Transverse colon (tissue), 4 donors: ENCODE measurements around the gene PRPF39. TPM values are rescaled to one million over a fixed set of nuclear protein-coding genes. Genes with fewer than 3 reads are reported as not detected.

Source experiments
- DNase-seq: peaks from one replicate; pipeline ENCODE4 v3.0.0-alpha.2; 2019
- H3K27ac ChIP-seq, 4 donors: fragments of 200-600 bp; sonication (generic); 2 replicates each; pipeline ENCODE4 v1.5.1; 2016 to 2018; ENCODE audit warnings: inconsistent platforms in 4 of 4
- H3K27me3 ChIP-seq: fragments of 200-600 bp; sonication (generic); 2 replicates; pipeline ENCODE4 v1.5.1; 2017; ENCODE audit warnings: inconsistent platforms
- H3K36me3 ChIP-seq, 4 donors: fragments of 200-600 bp; sonication (generic); 2 replicates each; pipeline ENCODE4 v1.5.1; 2017 to 2019; ENCODE audit warnings: inconsistent platforms in 4 of 4
- H3K4me1 ChIP-seq, 4 donors: fragments of 200-600 bp; sonication (generic); 2 replicates each; pipeline ENCODE4 v1.5.1; 2017 to 2020; ENCODE audit warnings: inconsistent platforms in 4 of 4
- H3K4me3 ChIP-seq, 4 donors: fragments of 200-600 bp; sonication (generic); 1 replicate in 1 of 4; 2 replicates in 3 of 4; pipeline versions ENCODE4 v1.5.1 to v1.6.1; 2017 to 2019; ENCODE audit warnings: inconsistent platforms in 4 of 4
- H3K9me3 ChIP-seq, 2 donors: fragments of 200-600 bp; sonication (generic); 2 replicates each; pipeline ENCODE4 v1.5.1; 2017 to 2019; ENCODE audit warnings: inconsistent platforms in 2 of 2
- CTCF ChIP-seq, 5 experiments: fragments of 200-600 bp in 3 of 5; fragments of 450-650 bp in 2 of 5; sonication (generic) in 3 of 5; IDR thresholded peaks; 1 replicate in 2 of 5; 2 replicates in 3 of 5; pipeline ENCODE4 v1.5.1; 2016 to 2017; ENCODE audit warnings: antibody characterized with exemption in 5 of 5, inconsistent platforms in 3 of 5, mild to moderate bottlenecking in 2 of 5, moderate library complexity in 1 of 5
- EP300 ChIP-seq: sonication (generic); formaldehyde crosslinking; IDR thresholded peaks from one replicate; pipeline ENCODE4 v1.6.1; 2017; ENCODE audit warnings: antibody characterized with exemption, low read depth
- POLR2A ChIP-seq: fragments of 450-650 bp; IDR thresholded peaks from one replicate; pipeline ENCODE4 v1.6.1; 2016; ENCODE audit warnings: antibody characterized with exemption, mild to moderate bottlenecking, moderate library complexity
- POLR2AphosphoS5 ChIP-seq, 3 donors: sonication (generic); formaldehyde crosslinking; IDR thresholded peaks; one replicate each; pipeline ENCODE4 v1.6.1; 2016; ENCODE audit warnings: antibody characterized with exemption in 3 of 3
- WGBS, 2 donors: methylation state at CpG; one replicate each; pipeline ENCODE4 v1.1.5; 2018; ENCODE audit warnings: low coverage in 1 of 2; 5-methylcytosine and 5-hydroxymethylcytosine counted together
- in situ Hi-C, 4 donors: fragments of 200-750 bp; cut with MboI; loops; one replicate each; pipeline versions ENCODE4 v1.15.0 to v1.15.1; 2017; ENCODE audit warnings: low sequenced_read_pairs in 3 of 4, low pct_ligation_motif_present in 1 of 4, low pct_unique_long_range_greater_than_20kb in 1 of 4
- intact Hi-C: fragments of 100-400 bp; cut with DNase I; formaldehyde crosslinking; loops from one replicate; pipeline ENCODE4 v1.15.1; 2023; ENCODE audit warnings: low total_unique reads
- total RNA-seq, 4 donors: library from RNA; depleted of rRNA; stranded (reverse); fragments of >200 nt; gene quantifications; one replicate each; pipeline ENCODE4 v1.1.0, GENCODE V29; 2016

The PRPF39 gene
- total RNA-seq, 4 donors from 2014 or later = 13.5 to 239 (median 37.9) TPM

GRCh38 chr14:45082420-45082819, 1.5 kb upstream of the PRPF39 start:
- TF ChIP-seq EP300 (no peak), CTCF (IDR thresholded peaks at IDR 0.05) (no peak), POLR2AphosphoS5 (IDR thresholded peaks at IDR 0.05) (no peak), POLR2A (no peak)
- intact Hi-C loops = no loop called here
- Histone ChIP-seq H3K4me1 (peaks cover 11 to 38% (median 30%) of the 10 kb centered on the region in 4 donors), H3K36me3 (no peaks in the 10 kb centered on the region), H3K4me3 (no peak overlapping the region), H3K9me3 (no peaks in the 10 kb centered on the region), H3K27me3 (no peaks in the 10 kb centered on the region), H3K27ac (no peak overlapping the region)
- no peak for DNase-seq
- WGBS, 2 donors = 39 to 48% methylated on average over 2 of the region's 2 CpGs
- in situ Hi-C loops = no loop called here

- H3K4me3 ChIP-seq = peak overlapping the region; percentile 29 to 72 (median 60)
- H3K36me3 ChIP-seq = no peaks in the 10 kb centered on the region
- 0 to 1% methylated on average over 3 to 7 of the region's 10 CpGs for WGBS, 2 donors
- peak overlapping the region; percentile 88 to 94 (median 90) for H3K27ac ChIP-seq
- H3K4me1 ChIP-seq = peaks cover 11 to 49% (median 39%) of the 10 kb centered on the region in 4 donors
- no peak for TF ChIP-seq EP300
- TF ChIP-seq CTCF (IDR thresholded peaks at IDR 0.05) = no peak
- TF ChIP-seq POLR2AphosphoS5 (IDR thresholded peaks at IDR 0.05) = no peak
- no peak for TF ChIP-seq POLR2A
- H3K27me3 ChIP-seq = no peaks in the 10 kb centered on the region
- H3K9me3 ChIP-seq = no peaks in the 10 kb centered on the region
- in situ Hi-C loops (no loop called here), intact Hi-C loops (no loop called here)
- DNase-seq = no peak
Observed at GRCh38 chr14:45083617-45083975, 320 bp upstream of the PRPF39 start.

GRCh38 chr14:45084946-45085346, 1.0 kb downstream of the PRPF39 start:
- Histone ChIP-seq H3K27ac (peak overlapping the region; percentile 88 to 94 (median 90)), H3K4me3 (peak overlapping the region in 3 of 4 donors; percentile 57 to 72 (median 64)), H3K4me1 (peaks cover 17 to 62% (median 50%) of the 10 kb centered on the region in 4 donors), H3K36me3 (no peaks in the 10 kb centered on the region), H3K9me3 (no peaks in the 10 kb centered on the region), H3K27me3 (no peaks in the 10 kb centered on the region)
- WGBS, 2 donors = 1 to 3% methylated on average over 4 of the region's 4 CpGs
- intact Hi-C loops (no loop called here), in situ Hi-C loops (no loop called here)
- TF ChIP-seq EP300 (no peak), POLR2A (no peak), POLR2AphosphoS5 (IDR thresholded peaks at IDR 0.05) (no peak), CTCF (IDR thresholded peaks at IDR 0.05) (no peak)
- DNase-seq = no peak

GRCh38 chr14:45089813-45090212, 5.9 kb downstream of the PRPF39 start:
- Histone ChIP-seq H3K27me3 (no peaks in the 10 kb centered on the region), H3K27ac (no peak overlapping the region), H3K9me3 (no peaks in the 10 kb centered on the region), H3K4me1 (peaks cover 17 to 59% (median 43%) of the 10 kb centered on the region in 4 donors), H3K36me3 (no peaks in the 10 kb centered on the region), H3K4me3 (no peak overlapping the region)
- no peak for TF ChIP-seq EP300
- no peak for TF ChIP-seq POLR2A
- no peak for TF ChIP-seq CTCF (IDR thresholded peaks at IDR 0.05)
- no peak for TF ChIP-seq POLR2AphosphoS5 (IDR thresholded peaks at IDR 0.05)
- DNase-seq = no peak
- intact Hi-C loops = no loop called here
- in situ Hi-C loops = no loop called here
- 5 to 14% methylated on average over 1 of the region's 1 CpG for WGBS, 2 donors
